ENCODE data around the gene CAMSAP1.

CAMSAP1 gene

GRCh38 chr9:135788576-135789300, 118.6 kb downstream of the CAMSAP1 start:
- DNase-seq, result no peak

- no peak for DNase-seq
Observed at GRCh38 chr9:135787776-135788575, 119.4 kb downstream of the CAMSAP1 start.

GRCh38 chr9:135787317-135787716, 120.0 kb downstream of the CAMSAP1 start:
- DNase-seq, result no peak

- no peak for DNase-seq
Observed at GRCh38 chr9:135786146-135786690, 121.1 kb downstream of the CAMSAP1 start.

GRCh38 chr9:135785013-135785575, 122.3 kb downstream of the CAMSAP1 start:
- no peak for DNase-seq

GRCh38 chr9:135783540-135784245, 123.7 kb downstream of the CAMSAP1 start:
- DNase-seq, result no peak

GRCh38 chr9:135782946-135783345, 124.4 kb downstream of the CAMSAP1 start:
- DNase-seq, result no peak

- no peak for DNase-seq
Observed at GRCh38 chr9:135780626-135781025, 126.7 kb downstream of the CAMSAP1 start.

- DNase-seq, result no peak
Observed at GRCh38 chr9:135780086-135780485, 127.3 kb downstream of the CAMSAP1 start.

- DNase-seq, result no peak
Observed at GRCh38 chr9:135779571-135779970, 127.8 kb downstream of the CAMSAP1 start.

GRCh38 chr9:135778421-135778820, 128.9 kb downstream of the CAMSAP1 start:
- DNase-seq, result no peak

GRCh38 chr9:135777623-135778177, 129.6 kb downstream of the CAMSAP1 start:
- no peak for DNase-seq

GRCh38 chr9:135776893-135777622, 130.3 kb downstream of the CAMSAP1 start:
- no peak for DNase-seq

- DNase-seq, result no peak
Observed at GRCh38 chr9:135775911-135776310, 131.4 kb downstream of the CAMSAP1 start.

GRCh38 chr9:135774794-135775525, 132.4 kb downstream of the CAMSAP1 start:
- DNase-seq, result no peak

GRCh38 chr9:135774239-135774747, 133.1 kb downstream of the CAMSAP1 start:
- no peak for DNase-seq

- DNase-seq, result no peak
Observed at GRCh38 chr9:135773530-135774238, 133.7 kb downstream of the CAMSAP1 start.

GRCh38 chr9:135772702-135773493, 134.4 kb downstream of the CAMSAP1 start:
- DNase-seq, result no peak

GRCh38 chr9:135772056-135772646, 135.2 kb downstream of the CAMSAP1 start:
- DNase-seq, result no peak

Measured in NCI-H1048 (cell line).